K562 (cell line): ENCODE results near the gene HSD17B1. TPM values are rescaled to one million over a fixed set of nuclear protein-coding genes. Genes with fewer than 3 reads are reported as not detected.

Experiments
- ARID3A ChIP-seq: IDR thresholded peaks from 2 replicates; pipeline ENCODE4 v1.6.1; 2012; ENCODE audit warnings: low read depth, low read length, improper control_type of control experiment, borderline replicate concordance
- E2F3 ChIP-seq: fragments of 250-450 bp; sonication (Bioruptor Pico); IDR thresholded peaks from 2 replicates; pipeline ENCODE4 v1.4.0; 2020; ENCODE audit warnings: mild to moderate bottlenecking
- ELF2 ChIP-seq: fragments of 250-450 bp; sonication (Bioruptor Pico); IDR thresholded peaks from 2 replicates; pipeline ENCODE4 v1.5.0; 2021; ENCODE audit warnings: mild to moderate bottlenecking
- ETS2 ChIP-seq: IDR thresholded peaks from 2 replicates; pipeline ENCODE4 v1.6.1; 2016; ENCODE audit warnings: borderline replicate concordance, missing genetic modification characterization, mild to moderate bottlenecking, moderate library complexity, missing compliant biosample characterization; ENCODE audit not compliant: poor library complexity, severe bottlenecking
- GTF2B ChIP-seq: IDR thresholded peaks from 2 replicates; pipeline ENCODE4 v1.6.1; 2011; ENCODE audit not compliant: insufficient read length; ENCODE audit errors: extremely low read depth
- GTF2F1 ChIP-seq: IDR thresholded peaks from 2 replicates; pipeline ENCODE4 v1.6.1; 2011; ENCODE audit warnings: low read depth, low read length, improper control_type of control experiment
- HNRNPK ChIP-seq: fragments of 200-400 bp; formaldehyde crosslinking; IDR thresholded peaks from one replicate; pipeline ENCODE4 v1.6.1; 2018; ENCODE audit warnings: mild to moderate bottlenecking, low read depth, low read length; ENCODE audit not compliant: poor library complexity, severe bottlenecking
- MAFG ChIP-seq: fragments of 450-650 bp; conservative IDR thresholded peaks from 2 replicates; pipeline ENCODE4 v1.6.1; 2016; ENCODE audit warnings: missing genetic modification characterization, missing compliant biosample characterization
- MECOM ChIP-seq: fragments of 250-450 bp; sonication (Bioruptor Pico); IDR thresholded peaks from 2 replicates; pipeline ENCODE4 v1.8.0; 2022; ENCODE audit warnings: inconsistent platforms
- TSC22D4 ChIP-seq: fragments of 450-650 bp; IDR thresholded peaks from 2 replicates; pipeline ENCODE4 v1.6.1; 2016; ENCODE audit warnings: missing genetic modification characterization, missing biosample characterization, control low read depth
- polyA plus RNA-seq, 8 experiments: library from polyadenylated mRNA; depleted of rRNA in 4 of 8; stranded (reverse) in 5 of 8; unstranded in 3 of 8; fragments of >200 nt; fragmentation: Nextera tagmentation in 2 of 8; fragmentation: Illumina TruSeq in 1 of 8; extraction: Ambion mirVana in 2 of 8; extraction: Trizol in 1 of 8; gene quantifications; 2 replicates each; pipeline versions ENCODE4 v1.2.1 to v1.2.3, GENCODE V29; 2011 to 2014; ENCODE audit warnings: inconsistent platforms in 1 of 8, missing spikeins in 1 of 8
- total RNA-seq, 7 experiments: library from RNA; depleted of rRNA in 6 of 7; stranded (reverse); fragments of >200 nt in 6 of 7; fragmentation: Illumina TruSeq in 2 of 7; extraction: Trizol in 2 of 7; gene quantifications; 2 replicates each; pipeline versions ENCODE4 v1.2.1 to v1.2.3, GENCODE V29; 2011 to 2021; ENCODE audit warnings: low replicate concordance in 1 of 7
- TF ChIP-seq, protein P1 (sequence below): sonication (generic); formaldehyde crosslinking; IDR thresholded peaks from 2 replicates; pipeline ENCODE4 v1.8.1; 2023; ENCODE audit warnings: missing genetic modification reagents, mild to moderate bottlenecking, borderline replicate concordance
- TF ChIP-seq, protein P2 (sequence below): fragments of 250-450 bp; sonication (Bioruptor Pico); IDR thresholded peaks from 2 replicates; pipeline ENCODE4 v1.8.0; 2022; ENCODE audit warnings: moderate library complexity, mild to moderate bottlenecking, inconsistent platforms

The HSD17B1 gene
- total and polyA plus RNA-seq, 9 of the 15 experiments (the other 6 are each of a cell fraction or from before 2014, with no cell fraction given) = 0.55 to 21.1 (median 3.6) TPM

- TF ChIP-seq, protein P1, sequence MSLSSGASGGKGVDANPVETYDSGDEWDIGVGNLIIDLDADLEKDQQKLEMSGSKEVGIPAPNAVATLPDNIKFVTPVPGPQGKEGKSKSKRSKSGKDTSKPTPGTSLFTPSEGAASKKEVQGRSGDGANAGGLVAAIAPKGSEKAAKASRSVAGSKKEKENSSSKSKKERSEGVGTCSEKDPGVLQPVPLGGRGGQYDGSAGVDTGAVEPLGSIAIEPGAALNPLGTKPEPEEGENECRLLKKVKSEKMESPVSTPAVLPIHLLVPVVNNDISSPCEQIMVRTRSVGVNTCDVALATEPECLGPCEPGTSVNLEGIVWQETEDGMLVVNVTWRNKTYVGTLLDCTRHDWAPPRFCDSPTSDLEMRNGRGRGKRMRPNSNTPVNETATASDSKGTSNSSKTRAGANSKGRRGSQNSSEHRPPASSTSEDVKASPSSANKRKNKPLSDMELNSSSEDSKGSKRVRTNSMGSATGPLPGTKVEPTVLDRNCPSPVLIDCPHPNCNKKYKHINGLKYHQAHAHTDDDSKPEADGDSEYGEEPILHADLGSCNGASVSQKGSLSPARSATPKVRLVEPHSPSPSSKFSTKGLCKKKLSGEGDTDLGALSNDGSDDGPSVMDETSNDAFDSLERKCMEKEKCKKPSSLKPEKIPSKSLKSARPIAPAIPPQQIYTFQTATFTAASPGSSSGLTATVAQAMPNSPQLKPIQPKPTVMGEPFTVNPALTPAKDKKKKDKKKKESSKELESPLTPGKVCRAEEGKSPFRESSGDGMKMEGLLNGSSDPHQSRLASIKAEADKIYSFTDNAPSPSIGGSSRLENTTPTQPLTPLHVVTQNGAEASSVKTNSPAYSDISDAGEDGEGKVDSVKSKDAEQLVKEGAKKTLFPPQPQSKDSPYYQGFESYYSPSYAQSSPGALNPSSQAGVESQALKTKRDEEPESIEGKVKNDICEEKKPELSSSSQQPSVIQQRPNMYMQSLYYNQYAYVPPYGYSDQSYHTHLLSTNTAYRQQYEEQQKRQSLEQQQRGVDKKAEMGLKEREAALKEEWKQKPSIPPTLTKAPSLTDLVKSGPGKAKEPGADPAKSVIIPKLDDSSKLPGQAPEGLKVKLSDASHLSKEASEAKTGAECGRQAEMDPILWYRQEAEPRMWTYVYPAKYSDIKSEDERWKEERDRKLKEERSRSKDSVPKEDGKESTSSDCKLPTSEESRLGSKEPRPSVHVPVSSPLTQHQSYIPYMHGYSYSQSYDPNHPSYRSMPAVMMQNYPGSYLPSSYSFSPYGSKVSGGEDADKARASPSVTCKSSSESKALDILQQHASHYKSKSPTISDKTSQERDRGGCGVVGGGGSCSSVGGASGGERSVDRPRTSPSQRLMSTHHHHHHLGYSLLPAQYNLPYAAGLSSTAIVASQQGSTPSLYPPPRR (CRISPR knock-in tag) = no peak
- TF ChIP-seq MECOM (CRISPR knock-in tag) (0 out of 2 replicates have a peak, but pooled peaks have one; percentile 8), ETS2 (tag) (no peak), GTF2F1 (no peak), TSC22D4 (no peak), GTF2B (no peak), ARID3A (no peak), ELF2 (CRISPR knock-in tag) (no peak), E2F3 (CRISPR knock-in tag) (no peak), HNRNPK (peak; percentile 61), MAFG (tag) (no peak)
- TF ChIP-seq, protein P2, sequence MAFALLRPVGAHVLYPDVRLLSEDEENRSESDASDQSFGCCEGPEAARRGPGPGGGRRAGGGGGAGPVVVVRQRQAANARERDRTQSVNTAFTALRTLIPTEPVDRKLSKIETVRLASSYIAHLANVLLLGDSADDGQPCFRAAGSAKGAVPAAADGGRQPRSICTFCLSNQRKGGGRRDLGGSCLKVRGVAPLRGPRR (CRISPR knock-in tag) = 0 out of 2 replicates have a peak, but pooled peaks have one; percentile 36
Measured at GRCh38 chr17:42536372-42537155, 16.2 kb upstream of the HSD17B1 start (continued).
